DND-41 (cell line): Measurements from ENCODE around the gene RNU1-3.

Source experiments
- EZH2 ChIP-seq: IDR thresholded peaks from 3 replicates; pipeline ENCODE4 v1.6.1; 2012; ENCODE audit warnings: borderline replicate concordance, low read depth, mild to moderate bottlenecking, moderate library complexity, low read length, inconsistent platforms; ENCODE audit not compliant: severe bottlenecking
- TF ChIP-seq, protein P1 (sequence below): IDR thresholded peaks from 2 replicates; pipeline ENCODE4 v1.5.1; 2012; ENCODE audit warnings: borderline replicate concordance, low read length, moderate library complexity, mild to moderate bottlenecking; ENCODE audit not compliant: poor library complexity, severe bottlenecking; ENCODE audit errors: extremely low read depth

DNA sequence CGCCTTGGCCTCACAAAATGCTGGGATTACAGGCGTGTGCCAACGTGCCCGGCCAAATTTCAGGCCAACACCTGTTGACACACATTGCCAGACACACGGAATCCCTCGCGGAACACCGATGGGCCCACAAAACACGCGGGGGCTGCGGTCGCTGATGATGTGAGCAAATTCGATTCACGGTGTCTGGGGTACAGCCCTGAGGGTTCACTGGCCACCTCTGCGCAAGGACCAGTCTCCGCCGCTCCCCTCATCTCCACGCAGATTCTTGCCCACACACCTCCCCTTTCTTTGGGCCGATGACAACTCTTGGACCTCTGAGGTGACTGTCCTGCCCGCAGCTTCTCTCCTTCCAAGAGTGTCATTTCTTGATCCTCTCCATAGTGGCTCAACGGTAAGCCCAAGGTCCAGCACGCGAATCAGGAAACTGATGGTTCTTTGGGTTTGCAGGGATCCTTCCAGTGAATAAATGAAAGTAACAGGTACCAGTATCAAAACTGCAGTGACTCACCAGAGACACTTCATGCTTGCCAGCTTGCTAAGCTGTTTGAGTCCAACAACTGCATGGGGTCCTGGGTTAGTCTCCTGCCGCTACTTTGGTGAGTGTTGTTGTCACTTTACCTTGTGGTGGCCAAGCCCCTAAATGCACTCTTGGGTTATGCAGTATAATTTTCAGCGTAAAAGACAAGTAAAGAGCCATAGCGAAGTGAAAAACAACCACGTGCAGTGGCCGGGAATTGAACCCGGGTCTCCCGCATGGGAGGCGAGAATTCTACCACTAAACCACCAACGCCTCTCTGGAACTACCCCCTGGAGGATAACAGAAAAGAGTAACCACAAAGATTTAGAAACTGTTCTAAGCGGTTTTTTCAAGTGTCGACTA lies 11.0 kb upstream of the RNU1-3 start:
- TF ChIP-seq, protein P1, sequence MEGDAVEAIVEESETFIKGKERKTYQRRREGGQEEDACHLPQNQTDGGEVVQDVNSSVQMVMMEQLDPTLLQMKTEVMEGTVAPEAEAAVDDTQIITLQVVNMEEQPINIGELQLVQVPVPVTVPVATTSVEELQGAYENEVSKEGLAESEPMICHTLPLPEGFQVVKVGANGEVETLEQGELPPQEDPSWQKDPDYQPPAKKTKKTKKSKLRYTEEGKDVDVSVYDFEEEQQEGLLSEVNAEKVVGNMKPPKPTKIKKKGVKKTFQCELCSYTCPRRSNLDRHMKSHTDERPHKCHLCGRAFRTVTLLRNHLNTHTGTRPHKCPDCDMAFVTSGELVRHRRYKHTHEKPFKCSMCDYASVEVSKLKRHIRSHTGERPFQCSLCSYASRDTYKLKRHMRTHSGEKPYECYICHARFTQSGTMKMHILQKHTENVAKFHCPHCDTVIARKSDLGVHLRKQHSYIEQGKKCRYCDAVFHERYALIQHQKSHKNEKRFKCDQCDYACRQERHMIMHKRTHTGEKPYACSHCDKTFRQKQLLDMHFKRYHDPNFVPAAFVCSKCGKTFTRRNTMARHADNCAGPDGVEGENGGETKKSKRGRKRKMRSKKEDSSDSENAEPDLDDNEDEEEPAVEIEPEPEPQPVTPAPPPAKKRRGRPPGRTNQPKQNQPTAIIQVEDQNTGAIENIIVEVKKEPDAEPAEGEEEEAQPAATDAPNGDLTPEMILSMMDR: no peak
- TF ChIP-seq EZH2: no peak
